ENCODE results near the gene MB.

GRCh38 chr22:35560366-35560765 is 56.8 kb downstream of the MB start:
- TF ChIP-seq CTCF (IDR thresholded peaks at IDR 0.05) (no peak), JUNB (IDR thresholded peaks at IDR 0.05) (no peak), MYC (IDR thresholded peaks at IDR 0.05; ENCODE audit: borderline replicate concordance, low read length) (no peak), POLR2A (IDR thresholded peaks at IDR 0.05; ENCODE audit: low read length) (no peak), RAD21 (conservative IDR thresholded peaks at IDR 0.05 in 1 of 2, IDR thresholded peaks at IDR 0.05 in 1 of 2) (no peak), EP300 (IDR thresholded peaks at IDR 0.05) (no peak), JUN (IDR thresholded peaks at IDR 0.05) (no peak), PHF8 (IDR thresholded peaks at IDR 0.05; ENCODE audit: borderline replicate concordance, low read depth) (no peak), RFX5 (IDR thresholded peaks at IDR 0.05) (no peak), CBX2 (IDR thresholded peaks at IDR 0.05; ENCODE audit: borderline replicate concordance, low read depth) (no peak), ELK1 (IDR thresholded peaks at IDR 0.05; ENCODE audit: low read depth, low read length) (no peak), NFE2L2 (conservative IDR thresholded peaks at IDR 0.05; ENCODE audit: low read length) (no peak), USF2 (IDR thresholded peaks at IDR 0.05) (no peak), TFCP2L1 (CRISPR knock-in tag; IDR thresholded peaks at IDR 0.05) (no peak)
